ENCODE results near the gene ELP4. TPM values are rescaled to one million over a fixed set of nuclear protein-coding genes. Genes with fewer than 3 reads are reported as not detected.
"Not testable (repeated sequence)": the region's sequence is repeated elsewhere in the genome, so short reads cannot be mapped to it uniquely, and the experiment has no call there.

Gene ELP4
- total RNA-seq, 1 donor from 2014 or later = 15.0 TPM

- no peak overlapping the region for H3K4me3 Mint-ChIP-seq (ENCODE audit: unreplicated experiment)
- no peaks in the 10 kb centered on the region for H3K9me3 Mint-ChIP-seq (ENCODE audit: unreplicated experiment)
- no peaks in the 10 kb centered on the region for H3K27me3 Mint-ChIP-seq (ENCODE audit: unreplicated experiment)
- H3K36me3 Mint-ChIP-seq (ENCODE audit: unreplicated experiment) = no peaks in the 10 kb centered on the region
- TF ChIP-seq CTCF (IDR thresholded peaks at IDR 0.05) = no peak
- H3K4me1 Mint-ChIP-seq (ENCODE audit: unreplicated experiment) = no peaks in the 10 kb centered on the region
- DNase-seq (ENCODE audit: extremely low spot score, unreplicated experiment) = no peak
- no peak overlapping the region for H3K27ac Mint-ChIP-seq (ENCODE audit: unreplicated experiment)
These were observed 162.1 kb downstream of the ELP4 start for GRCh38 chr11:31671681-31672080.

GRCh38 chr11:31673108-31673507 is 163.5 kb downstream of the ELP4 start:
- H3K36me3 Mint-ChIP-seq (ENCODE audit: unreplicated experiment); H3K27ac Mint-ChIP-seq (ENCODE audit: unreplicated experiment); H3K4me3 Mint-ChIP-seq (ENCODE audit: unreplicated experiment); H3K9me3 Mint-ChIP-seq (ENCODE audit: unreplicated experiment); H3K4me1 Mint-ChIP-seq (ENCODE audit: unreplicated experiment); H3K27me3 Mint-ChIP-seq (ENCODE audit: unreplicated experiment); DNase-seq (ENCODE audit: extremely low spot score, unreplicated experiment): not testable (repeated sequence)

DNA sequence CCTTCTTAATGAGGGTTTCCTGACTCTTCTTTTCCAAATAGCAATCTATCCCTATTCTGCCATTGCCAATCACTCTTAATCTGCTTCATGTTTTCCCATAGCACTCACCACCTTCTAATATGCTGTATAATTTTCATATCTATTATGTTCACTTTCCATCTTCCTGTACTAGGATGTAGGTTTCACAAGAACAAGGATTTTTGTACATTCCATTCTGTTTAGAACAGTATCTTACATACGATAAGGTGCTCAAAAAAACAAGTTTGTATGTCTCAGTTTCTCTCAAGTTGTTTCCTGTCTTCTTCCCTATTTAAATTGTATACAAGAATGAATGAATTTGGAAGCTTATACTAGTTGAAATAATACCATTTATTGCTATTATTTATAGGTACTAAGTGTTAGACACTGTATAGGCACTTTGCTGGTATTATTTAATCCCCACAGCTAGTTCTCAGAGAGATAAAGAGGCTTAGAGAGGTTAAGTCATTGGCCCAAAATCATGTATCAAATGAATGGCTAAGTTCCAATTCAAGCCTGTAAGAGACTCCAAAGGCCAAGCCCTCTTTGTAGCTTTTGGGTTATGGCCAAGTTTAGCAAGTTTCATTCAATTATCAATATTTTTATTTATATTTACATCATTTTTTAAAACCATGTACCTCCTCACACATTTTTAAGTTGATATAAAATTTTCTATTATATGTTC is 166.9 kb downstream of the ELP4 start:
- Mint-ChIP-seq H3K4me1 (ENCODE audit: unreplicated experiment) (no peaks in the 10 kb centered on the region), H3K27ac (ENCODE audit: unreplicated experiment) (no peak overlapping the region), H3K9me3 (ENCODE audit: unreplicated experiment) (peaks cover 9% of the 10 kb centered on the region), H3K27me3 (ENCODE audit: unreplicated experiment) (peaks cover 6% of the 10 kb centered on the region), H3K36me3 (ENCODE audit: unreplicated experiment) (peaks cover 8% of the 10 kb centered on the region), H3K4me3 (ENCODE audit: unreplicated experiment) (no peak overlapping the region)
- no peak for DNase-seq (ENCODE audit: extremely low spot score, unreplicated experiment)
- no peak for TF ChIP-seq CTCF (IDR thresholded peaks at IDR 0.05)

DNA sequence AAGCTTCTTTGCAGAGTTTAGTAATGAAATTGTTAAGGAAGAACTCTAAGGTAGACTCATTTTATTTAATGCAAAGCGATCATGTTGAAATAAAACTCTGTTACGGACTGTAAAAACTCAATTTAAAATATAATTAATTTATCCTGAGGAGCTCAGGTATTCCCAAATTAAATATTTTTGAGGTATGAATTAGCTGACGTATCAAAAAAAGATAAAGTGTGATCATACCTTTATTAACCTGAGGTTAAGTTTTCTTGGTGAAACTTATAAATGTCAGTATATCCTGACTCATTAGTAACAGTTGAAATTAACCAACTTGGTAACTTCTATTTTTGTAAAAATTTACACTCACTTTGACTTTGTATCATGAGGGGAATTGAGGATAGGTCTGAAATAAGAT is 171.2 kb downstream of the ELP4 start:
- no peak for TF ChIP-seq CTCF (IDR thresholded peaks at IDR 0.05)
- H3K27ac Mint-ChIP-seq (ENCODE audit: unreplicated experiment) = no peak overlapping the region
- DNase-seq (ENCODE audit: extremely low spot score, unreplicated experiment) = no peak
- H3K9me3 Mint-ChIP-seq (ENCODE audit: unreplicated experiment) = peaks cover 9% of the 10 kb centered on the region
- peaks cover 10% of the 10 kb centered on the region for H3K4me1 Mint-ChIP-seq (ENCODE audit: unreplicated experiment)
- H3K27me3 Mint-ChIP-seq (ENCODE audit: unreplicated experiment) = peaks cover 6% of the 10 kb centered on the region
- peaks cover 8% of the 10 kb centered on the region for H3K36me3 Mint-ChIP-seq (ENCODE audit: unreplicated experiment)
- no peak overlapping the region for H3K4me3 Mint-ChIP-seq (ENCODE audit: unreplicated experiment)

GRCh38 chr11:31687256-31687655 is 177.7 kb downstream of the ELP4 start:
- H3K36me3 Mint-ChIP-seq (ENCODE audit: unreplicated experiment) = peaks cover 2% of the 10 kb centered on the region

More at GRCh38 chr11:31687256-31687655, 177.7 kb downstream of the ELP4 start:
- Mint-ChIP-seq H3K27me3 (ENCODE audit: unreplicated experiment) (peaks cover 12% of the 10 kb centered on the region), H3K9me3 (ENCODE audit: unreplicated experiment) (no peaks in the 10 kb centered on the region), H3K4me3 (ENCODE audit: unreplicated experiment) (no peak overlapping the region), H3K27ac (ENCODE audit: unreplicated experiment) (no peak overlapping the region), H3K4me1 (ENCODE audit: unreplicated experiment) (peaks cover 10% of the 10 kb centered on the region)
- no peak for DNase-seq (ENCODE audit: extremely low spot score, unreplicated experiment)
- TF ChIP-seq CTCF (IDR thresholded peaks at IDR 0.05) = no peak

Data from osteocyte (in vitro differentiated cells).